Cardiac septum (tissue), 1 donor: Measurements from ENCODE around the gene NR2F1-AS1. TPM values are rescaled to one million over a fixed set of nuclear protein-coding genes. Genes with fewer than 3 reads are reported as not detected.
"Not testable (repeated sequence)": the region's sequence is repeated elsewhere in the genome, so short reads cannot be mapped to it uniquely, and the experiment has no call there.

Experiments
- DNase-seq: peaks from one replicate; pipeline ENCODE4 v3.0.0-alpha.2; 2020; ENCODE audit warnings: low spot score
- intact Hi-C: fragments of 100-400 bp; cut with DNase I; formaldehyde crosslinking; loops from one replicate; pipeline ENCODE4 v1.14.0; 2022
- total RNA-seq: library from RNA; stranded (reverse); fragmentation: NEBNext Ultra II Directional; extraction: Animal tissue kit (Norgen Biotek cat#: 25700); gene quantifications from one replicate; pipeline ENCODE4 v1.2.1, GENCODE V29; 2021
- donor health status: DM: no; HTN: no; CAD: no.

Gene NR2F1-AS1
- total RNA-seq, 1 donor from 2014 or later, result 0.89 TPM

DNA sequence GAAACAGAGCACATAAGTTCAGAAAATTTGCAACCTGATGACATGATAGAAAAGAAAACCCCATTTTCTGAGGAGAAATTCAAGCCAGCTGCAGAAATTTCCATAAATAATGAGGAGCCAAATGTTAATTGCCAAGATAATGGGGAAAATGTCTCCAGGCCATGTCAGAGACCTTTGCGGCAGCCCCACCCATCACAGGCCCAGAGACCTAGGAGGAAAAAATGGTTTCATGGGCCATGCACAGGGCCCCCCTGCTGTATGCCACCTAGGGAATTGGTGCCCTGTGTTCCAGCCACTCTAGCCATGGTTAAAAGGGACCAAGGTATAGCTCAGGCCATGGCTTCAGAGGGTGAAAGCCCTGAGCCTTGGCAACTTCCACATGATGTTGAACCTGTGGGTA, 118.1 kb downstream of the NR2F1-AS1 start:
- intact Hi-C loops, result no loop called here
- DNase-seq, result no peak

DNA sequence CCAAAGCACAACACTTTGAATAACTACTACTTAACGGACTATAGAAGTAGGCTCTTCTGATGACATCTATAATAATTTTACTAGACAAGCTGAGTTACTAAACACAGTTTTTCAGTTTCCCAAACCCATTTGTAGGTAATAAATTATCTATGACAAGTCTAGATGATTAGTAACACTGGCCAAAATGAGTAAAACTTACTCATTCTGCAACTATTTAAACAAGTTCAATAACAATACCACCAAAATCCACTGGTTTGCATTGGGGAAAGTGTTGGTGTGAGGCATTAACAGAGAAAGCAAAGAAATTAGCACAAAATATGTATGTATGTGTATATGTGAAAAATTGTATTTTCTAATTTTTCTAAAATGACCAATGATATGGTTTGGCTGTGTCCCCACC, 119.3 kb downstream of the NR2F1-AS1 start:
- intact Hi-C loops, result no loop called here
- no peak for DNase-seq

DNA sequence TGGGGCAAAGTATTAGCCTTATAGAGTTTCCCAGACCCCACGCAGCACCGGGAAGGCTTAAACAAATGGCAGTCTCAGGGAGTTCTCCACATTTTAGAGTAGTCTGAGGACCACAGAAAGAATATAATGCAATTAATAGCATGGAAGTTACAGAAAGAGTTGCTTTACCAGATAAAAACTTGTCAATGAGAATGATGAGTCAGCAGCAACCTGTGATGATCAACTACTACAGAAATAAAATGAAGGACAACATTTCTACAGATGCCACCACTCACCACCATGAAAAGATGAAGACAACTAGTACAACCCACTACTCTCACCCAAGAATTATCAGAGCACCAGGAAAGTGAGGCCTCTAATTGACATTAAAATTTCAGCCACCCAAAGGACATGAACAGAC, 120.7 kb downstream of the NR2F1-AS1 start:
- no peak for DNase-seq
- intact Hi-C loops, result no loop called here

DNA sequence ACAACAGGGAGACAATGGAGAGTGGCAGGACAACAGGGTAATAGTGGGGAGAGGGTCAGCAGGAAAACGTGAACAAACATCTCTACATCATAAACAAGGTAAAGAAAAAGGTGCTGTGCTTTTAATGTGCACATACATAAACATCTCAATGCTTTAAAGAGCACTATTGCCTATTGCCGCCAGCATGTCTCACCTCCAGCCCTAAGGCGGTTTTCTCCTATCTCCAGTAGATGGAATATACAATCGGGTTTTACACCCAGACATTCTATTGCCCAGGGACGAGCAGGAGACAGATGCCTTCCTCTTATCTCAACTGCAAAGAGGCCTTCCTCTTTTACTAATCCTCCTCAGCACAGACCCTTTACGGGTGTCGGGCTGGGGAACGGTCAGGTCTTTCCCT, 124.2 kb downstream of the NR2F1-AS1 start:
- DNase-seq, intact Hi-C loops: not testable (repeated sequence)

DNA sequence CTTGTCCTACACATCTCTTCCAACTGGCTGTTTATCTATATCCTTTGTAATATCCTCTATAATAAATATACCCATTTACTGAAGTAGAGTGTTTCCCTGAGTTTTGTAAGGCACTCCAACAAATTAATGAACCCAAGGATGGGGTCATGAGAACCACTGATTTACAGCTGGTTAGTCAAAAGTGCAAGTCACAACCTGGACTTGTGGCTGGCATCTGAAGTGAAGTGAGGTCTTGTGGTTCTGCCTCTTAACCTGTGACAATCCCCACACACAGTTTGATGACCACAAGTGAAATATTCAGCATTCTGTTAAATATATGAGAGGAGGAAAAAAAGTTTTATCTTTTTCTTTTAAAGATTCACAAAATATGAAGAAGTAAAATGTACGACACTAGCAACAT, 126.1 kb downstream of the NR2F1-AS1 start:
- no peak for DNase-seq
- intact Hi-C loops, result no loop called here

DNA sequence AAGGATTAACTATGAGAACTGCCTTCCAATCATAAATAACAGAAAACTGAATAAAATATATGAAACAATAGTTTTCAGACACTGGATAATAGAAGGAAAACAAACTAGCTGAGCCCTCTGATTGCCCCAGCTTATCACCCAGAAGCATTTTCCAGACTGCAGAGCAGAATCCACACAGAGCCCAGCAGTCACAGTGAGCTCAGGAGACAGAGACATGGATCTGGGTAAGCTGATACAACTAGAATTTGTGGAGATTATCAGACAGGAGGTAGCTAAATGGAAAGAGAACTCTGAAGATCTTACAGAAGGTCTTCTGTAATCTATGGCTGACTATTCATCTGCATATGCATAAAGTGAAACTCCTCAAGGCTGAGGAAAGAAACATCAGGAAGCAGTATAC, 128.8 kb downstream of the NR2F1-AS1 start:
- DNase-seq, result no peak
- intact Hi-C loops, result no loop called here

DNA sequence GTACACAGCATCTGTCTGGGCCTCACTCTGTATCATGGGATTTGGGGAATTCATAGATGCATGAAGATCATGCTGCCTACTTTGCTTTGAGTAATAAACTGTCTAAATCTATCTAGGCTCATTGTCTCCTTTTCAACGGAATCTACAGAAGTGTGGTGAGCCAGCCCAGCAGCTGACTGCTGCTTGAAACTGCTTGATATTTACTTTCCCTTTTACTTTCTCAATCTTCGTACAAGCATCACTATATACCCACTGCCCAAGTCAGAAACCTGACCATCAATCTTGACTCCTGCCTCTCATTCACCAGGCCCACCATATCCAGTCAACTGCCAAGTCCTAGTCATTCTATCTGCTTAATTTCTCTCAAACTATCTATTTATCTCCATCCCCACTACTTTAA, 142.9 kb downstream of the NR2F1-AS1 start:
- intact Hi-C loops, result no loop called here

DNA sequence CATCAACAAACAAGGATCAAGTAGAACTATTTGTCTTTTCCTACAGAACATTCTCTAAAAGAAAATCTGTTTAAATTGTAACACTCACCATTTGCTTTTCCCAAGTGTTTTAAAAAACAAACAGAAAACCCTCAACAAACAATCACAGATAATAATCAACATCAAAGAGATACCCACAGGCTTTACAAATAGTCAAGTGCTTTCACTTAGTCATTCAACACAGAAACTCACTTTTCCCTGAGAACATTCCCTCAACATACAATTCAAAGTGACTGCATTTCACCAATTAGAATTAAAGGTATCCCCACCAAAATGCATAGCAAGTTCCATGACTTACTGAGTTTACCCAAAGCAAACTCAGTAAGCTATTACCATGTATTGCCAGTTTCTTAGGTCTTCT, 144.9 kb downstream of the NR2F1-AS1 start:
- intact Hi-C loops, result no loop called here
- no peak for DNase-seq

More for the DNA sequence above, 142.9 kb downstream of the NR2F1-AS1 start:
- no peak for DNase-seq

DNA sequence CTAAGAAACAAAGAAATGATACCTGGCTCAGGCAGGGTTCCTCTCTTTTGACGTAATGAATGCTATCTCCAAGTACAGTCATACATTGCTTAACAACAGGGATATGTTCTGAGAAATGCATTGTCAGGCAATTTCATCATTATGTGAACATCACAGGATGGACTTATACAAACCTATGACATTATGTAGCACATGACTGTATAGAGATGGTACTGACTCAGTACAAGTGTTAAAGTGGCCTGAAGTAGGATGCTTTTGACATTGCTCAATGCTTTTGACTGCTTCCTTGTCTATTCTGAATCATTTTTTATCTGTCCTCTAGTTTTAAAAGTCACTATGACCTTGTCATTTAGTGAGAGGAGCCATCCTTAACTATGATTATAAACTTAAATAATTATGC, 147.6 kb downstream of the NR2F1-AS1 start:
- DNase-seq, result no peak
- intact Hi-C loops, result no loop called here

DNA sequence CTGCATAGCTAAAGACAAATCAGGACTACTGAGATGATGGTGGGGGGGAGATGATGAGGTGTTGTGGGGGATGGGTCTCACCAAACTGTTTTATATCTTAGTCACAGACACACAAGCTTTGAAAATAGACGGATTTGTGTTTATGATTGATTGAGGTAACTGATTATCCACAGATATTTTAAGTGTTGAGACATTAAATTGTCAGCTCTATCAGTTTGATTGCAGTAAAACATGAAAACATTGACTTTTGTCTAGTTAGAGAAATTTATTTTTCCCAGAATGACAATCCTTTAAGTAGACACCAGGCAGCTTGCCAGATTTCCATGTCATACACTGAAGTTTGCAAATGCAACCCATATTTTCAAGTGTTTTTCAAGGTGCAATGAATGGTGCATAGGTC, 149.8 kb downstream of the NR2F1-AS1 start:
- DNase-seq, result no peak
- intact Hi-C loops, result no loop called here

DNA sequence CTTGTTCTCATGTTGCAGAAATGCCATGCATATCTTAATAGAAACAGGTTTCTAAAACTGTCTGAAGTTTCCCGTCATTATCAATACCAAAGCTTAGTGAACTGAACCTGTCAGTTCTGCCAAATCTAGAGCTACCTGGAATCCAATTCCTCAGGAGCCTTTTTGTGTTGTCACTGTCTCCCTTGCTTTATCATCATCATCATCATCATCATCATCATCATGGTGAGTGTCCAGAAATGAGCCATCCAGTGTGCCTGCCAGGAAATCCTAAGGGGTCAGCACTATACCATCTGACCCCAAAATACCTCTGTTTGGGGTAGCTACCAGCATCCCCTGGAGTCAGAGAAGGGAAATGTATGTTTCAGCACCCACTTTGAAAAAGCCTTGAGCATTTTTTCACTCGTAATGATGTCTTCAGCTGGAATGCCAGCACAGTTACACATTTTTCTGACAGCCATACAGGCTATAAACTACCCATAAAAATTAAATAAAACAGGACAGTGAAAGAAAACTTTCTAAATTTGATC, 150.3 kb downstream of the NR2F1-AS1 start:
- intact Hi-C loops, result no loop called here
- no peak for DNase-seq

DNA sequence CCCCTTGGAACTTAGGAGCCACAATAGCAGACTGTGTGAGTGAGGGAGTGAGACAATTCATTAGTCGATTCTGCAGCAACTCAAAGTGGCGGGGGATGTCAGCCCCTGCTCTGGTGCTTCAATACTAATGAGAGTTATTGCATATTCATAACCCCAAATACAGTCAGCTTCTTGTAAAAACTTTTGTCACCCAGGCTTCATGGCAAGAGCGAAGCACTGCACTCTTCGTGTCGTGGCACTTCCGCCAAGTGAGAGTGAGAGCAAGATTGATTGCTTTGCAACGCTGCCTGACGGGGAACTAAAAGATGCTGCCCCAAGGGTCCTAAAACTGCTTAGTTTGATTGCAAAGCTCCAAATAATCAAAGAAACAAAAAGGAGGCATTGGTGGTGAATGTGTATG, 150.9 kb downstream of the NR2F1-AS1 start:
- intact Hi-C loops, result no loop called here
- no peak for DNase-seq

DNA sequence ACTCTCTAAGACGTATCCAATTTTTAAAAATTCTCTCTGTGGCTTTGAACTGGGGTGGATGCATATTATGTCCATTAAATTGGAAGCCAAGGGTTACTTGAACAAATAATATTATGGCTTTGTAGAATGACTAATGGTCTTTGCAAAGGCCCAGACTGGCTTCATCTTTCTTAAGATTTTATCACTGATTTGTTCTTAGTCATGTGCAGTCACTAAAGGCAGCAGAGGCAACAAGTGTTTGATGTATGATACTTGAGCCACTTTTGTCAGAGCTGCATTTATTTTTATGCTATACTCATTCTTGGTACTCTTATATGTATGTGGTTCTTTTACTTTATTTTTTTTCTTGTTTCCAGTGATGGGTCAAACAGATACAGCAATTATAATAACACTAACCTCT, 152.2 kb downstream of the NR2F1-AS1 start:
- no peak for DNase-seq
- intact Hi-C loops, result no loop called here

DNA sequence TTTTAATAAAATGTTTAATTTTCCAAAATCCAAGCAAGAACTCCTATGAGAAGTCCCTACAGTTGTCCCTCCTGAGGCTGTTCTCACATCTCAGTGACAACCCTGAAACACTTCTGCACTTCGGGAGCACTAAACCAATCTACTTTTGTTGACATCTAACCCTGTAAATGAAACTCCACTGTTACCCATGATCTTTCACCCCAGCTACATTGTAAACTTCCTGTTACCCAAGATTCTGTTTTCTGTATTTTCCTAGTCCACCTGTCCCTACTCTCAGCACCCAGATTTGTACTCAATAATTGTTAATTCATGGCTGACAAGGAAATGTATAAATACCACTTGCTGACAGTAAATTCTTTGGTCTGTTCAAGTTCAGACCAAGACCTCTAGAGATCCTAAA, 153.7 kb downstream of the NR2F1-AS1 start:
- no peak for DNase-seq
- intact Hi-C loops, result no loop called here

DNA sequence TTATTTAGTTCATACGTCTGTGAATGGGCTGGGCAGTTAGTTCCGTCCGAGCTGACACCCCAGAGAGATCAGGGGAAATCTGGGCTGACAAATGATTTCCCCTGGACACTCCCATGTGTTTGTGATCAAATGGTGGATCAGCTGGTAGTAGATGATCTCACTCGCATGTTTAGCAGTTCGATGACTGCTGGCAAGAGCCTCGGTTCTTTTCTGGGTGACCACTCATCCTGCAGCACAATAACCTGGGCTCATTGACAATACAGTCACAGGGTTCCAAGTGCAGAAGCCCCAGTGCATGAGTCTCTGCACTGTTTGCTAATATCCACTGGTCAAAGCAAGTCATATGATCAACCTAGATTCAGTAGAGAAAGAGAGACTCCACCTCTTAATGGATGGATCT, 155.9 kb downstream of the NR2F1-AS1 start:
- intact Hi-C loops, result no loop called here
- no peak for DNase-seq

DNA sequence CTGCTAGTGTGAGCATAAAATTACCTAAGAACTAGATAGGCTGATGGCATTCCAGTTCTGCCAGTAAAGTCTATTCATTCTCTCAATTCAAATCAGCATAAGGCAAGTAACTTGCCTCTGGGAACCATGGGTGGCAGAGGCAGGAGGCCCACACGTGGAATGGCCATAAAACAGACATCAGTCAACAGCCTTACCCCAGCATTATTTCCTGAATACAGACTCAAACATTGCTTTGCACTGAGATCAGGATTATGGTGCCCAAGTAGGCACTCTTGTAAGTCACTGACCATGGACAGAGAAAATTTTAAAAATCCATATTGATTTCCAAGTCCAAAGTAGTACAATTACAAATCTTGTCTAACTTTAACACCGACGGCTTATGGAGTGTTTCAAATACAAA, 157.7 kb downstream of the NR2F1-AS1 start:
- intact Hi-C loops, result no loop called here
- DNase-seq, result no peak

DNA sequence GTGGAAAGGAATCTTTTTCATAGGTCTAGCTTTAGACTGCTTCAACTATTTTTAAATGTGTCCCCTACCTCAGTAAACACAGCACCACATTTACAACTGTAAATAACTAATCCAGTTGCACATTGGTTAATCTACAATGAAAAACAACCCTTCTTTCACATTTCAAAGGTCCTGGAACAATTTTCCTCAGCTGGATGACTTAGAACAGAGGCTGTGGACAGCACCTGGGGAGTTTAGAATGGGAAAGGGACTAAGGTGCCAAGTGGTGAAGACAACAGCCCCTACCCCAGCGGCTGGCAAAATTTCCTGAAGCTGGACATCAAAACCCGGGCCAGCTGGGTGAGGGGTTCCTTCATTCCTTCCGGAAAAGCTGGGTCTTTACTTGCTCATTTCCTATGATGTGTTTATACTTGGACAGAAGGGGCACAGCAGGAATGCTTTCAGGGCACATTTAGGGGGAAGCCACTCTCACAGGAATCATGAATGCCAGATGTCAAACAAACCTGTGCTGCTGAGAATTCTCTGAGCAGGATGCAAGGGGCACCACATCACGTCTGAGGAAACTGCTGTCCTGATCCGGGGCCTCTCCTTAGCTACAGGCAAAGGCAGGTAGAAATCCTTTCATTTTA, 158.3 kb downstream of the NR2F1-AS1 start:
- intact Hi-C loops, result no loop called here

DNA sequence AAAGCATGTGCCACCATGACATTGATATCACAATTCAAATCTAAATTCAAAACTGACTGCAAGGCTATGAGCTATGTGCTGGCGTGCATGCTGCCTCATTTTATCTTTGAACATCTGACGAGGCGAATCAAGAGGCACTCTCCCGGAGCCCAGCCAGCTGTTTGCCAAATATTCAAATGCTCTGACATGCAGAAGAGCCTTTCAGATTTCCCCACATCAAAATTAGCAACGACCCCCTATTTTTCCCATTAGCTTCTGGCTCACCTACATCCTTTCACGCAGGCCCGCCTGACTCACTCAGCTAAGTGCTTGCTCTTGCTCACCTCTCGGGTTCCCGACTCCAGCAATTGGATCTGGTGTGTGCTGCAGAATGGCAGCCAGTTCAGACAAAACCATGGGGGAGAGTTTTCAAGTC, 159.0 kb downstream of the NR2F1-AS1 start:
- DNase-seq, result no peak

More for the DNA sequence above, 158.3 kb downstream of the NR2F1-AS1 start:
- no peak for DNase-seq

DNA sequence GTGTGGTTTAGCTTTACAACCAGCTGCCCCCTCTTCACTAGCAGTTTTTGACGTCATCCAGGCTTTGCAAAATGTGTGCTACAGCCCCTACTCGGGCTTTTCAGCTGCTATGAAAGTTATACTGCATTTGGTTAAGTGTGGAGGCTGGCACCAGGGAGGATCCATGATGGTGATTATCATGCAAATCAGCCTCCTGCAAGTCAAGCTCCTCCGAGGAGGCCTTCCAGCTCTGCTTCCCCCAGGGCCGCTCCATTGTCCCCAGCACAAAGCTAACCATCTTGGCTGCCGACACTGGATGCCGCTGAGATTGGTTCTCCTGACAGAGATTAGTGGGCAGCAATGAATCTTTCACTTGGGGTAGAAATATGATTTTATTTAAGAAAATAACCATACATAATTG, 159.6 kb downstream of the NR2F1-AS1 start:
- intact Hi-C loops, result no loop called here
- no peak for DNase-seq

More for the DNA sequence above, 159.0 kb downstream of the NR2F1-AS1 start:
- intact Hi-C loops, result no loop called here

DNA sequence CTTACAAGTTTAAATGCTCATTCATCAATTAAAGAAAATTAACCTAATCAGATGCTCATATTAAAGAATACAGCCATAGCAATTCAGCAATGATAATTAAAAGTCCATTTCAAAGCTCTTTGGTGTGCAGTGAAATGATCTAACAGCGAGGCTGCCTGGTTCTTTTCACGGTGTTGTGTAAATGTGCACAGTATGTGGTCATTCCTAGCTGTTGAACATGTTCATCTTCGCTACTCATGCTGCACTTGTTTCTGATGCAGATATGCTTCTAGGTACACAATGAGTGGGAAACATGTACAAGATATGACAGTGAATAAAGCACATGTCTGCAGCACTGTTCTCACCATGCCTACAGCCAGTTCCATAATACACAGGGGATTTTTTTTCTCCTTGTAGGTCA, 163.5 kb downstream of the NR2F1-AS1 start:
- no peak for DNase-seq
- intact Hi-C loops, result no loop called here

DNA sequence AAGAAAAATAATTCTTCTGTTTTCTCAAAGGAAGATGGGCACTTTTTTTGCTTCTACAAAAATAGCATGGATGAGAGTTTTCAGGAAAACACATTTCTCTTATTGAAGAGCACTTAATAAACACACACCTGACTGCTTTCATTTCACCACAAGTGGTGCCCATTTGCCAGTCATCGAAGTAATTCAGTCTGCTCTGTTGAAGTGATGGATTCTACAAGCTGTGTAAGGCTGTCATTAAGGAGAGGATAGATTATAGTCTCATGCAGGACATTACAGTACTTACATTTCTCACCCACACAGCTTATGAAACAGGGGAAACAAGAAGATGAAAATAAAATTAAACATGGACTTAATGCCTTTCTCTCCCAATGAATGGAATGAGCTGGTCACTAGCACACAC, 165.2 kb downstream of the NR2F1-AS1 start:
- intact Hi-C loops, result no loop called here
- DNase-seq, result no peak

DNA sequence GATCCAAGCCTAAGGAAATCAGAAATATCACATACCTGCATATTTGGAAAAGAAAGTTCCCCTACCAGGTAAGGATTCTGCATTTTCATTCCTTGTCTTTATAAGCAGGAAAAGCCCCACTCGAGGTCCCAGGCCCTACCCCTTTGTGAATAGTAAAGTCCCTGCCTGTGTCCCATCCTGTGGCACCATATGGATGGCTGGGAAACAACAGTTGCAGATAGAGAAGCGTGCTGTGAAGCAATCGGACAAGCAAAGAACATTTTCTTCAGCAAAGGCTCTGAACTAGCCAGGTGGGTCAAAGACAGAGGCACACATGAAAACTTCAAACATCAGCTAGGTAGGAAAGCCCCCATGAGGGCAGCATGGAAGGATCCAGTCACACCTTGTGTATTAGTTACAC, 169.3 kb downstream of the NR2F1-AS1 start:
- intact Hi-C loops, result no loop called here
- DNase-seq, result no peak
